Endodermal cell (in vitro differentiated cells): ENCODE measurements around the gene SRGAP1. TPM values are rescaled to one million over a fixed set of nuclear protein-coding genes. Genes with fewer than 3 reads are reported as not detected.

Experiments
- DNase-seq: peaks from one replicate; pipeline ENCODE4 v3.0.0-alpha.2; 2017
- H3K27ac ChIP-seq: 2 replicates; pipeline ENCODE4 v1.5.1; 2013; ENCODE audit warnings: mild to moderate bottlenecking, low read depth, low read length, moderate library complexity
- H3K27me3 ChIP-seq: 2 replicates; pipeline ENCODE4 v1.6.1; 2013; ENCODE audit warnings: mild to moderate bottlenecking, low read length, moderate library complexity; ENCODE audit not compliant: insufficient read depth, control insufficient read depth, poor library complexity, severe bottlenecking
- H3K36me3 ChIP-seq: 2 replicates; pipeline ENCODE4 v1.7.0; 2013; ENCODE audit warnings: mild to moderate bottlenecking, low read length, moderate library complexity; ENCODE audit not compliant: control insufficient read depth, insufficient read depth
- H3K4me1 ChIP-seq: one replicate; pipeline ENCODE4 v1.7.0; 2013; ENCODE audit warnings: low read length; ENCODE audit not compliant: control insufficient read depth, insufficient read depth
- H3K4me3 ChIP-seq: 2 replicates; pipeline ENCODE4 v1.5.1; 2013; ENCODE audit warnings: mild to moderate bottlenecking, low read length, moderate library complexity
- H3K9ac ChIP-seq: 2 replicates; pipeline ENCODE4 v1.6.1; 2013; ENCODE audit warnings: mild to moderate bottlenecking, low read length, moderate library complexity; ENCODE audit not compliant: poor library complexity, severe bottlenecking; ENCODE audit errors: extremely low read depth
- H3K9me3 ChIP-seq: 2 replicates; pipeline ENCODE4 v1.6.1; 2013; ENCODE audit warnings: mild to moderate bottlenecking, low read length, moderate library complexity; ENCODE audit not compliant: control insufficient read depth
- H3K27ac Mint-ChIP-seq: 2 replicates; pipeline ENCODE4 v1.8.0; 2020; ENCODE audit warnings: mixed read lengths
- H3K27me3 Mint-ChIP-seq: 2 replicates; pipeline ENCODE4 v1.8.0; 2021; ENCODE audit warnings: mild to moderate bottlenecking, mixed read lengths; ENCODE audit not compliant: insufficient read depth
- H3K36me3 Mint-ChIP-seq: 2 replicates; pipeline ENCODE4 v1.8.0; 2020; ENCODE audit warnings: low read depth, mixed read lengths
- H3K4me1 Mint-ChIP-seq: 2 replicates; pipeline ENCODE4 v1.8.0; 2020; ENCODE audit warnings: mixed read lengths
- H3K4me3 Mint-ChIP-seq: 2 replicates; pipeline ENCODE4 v1.8.0; 2020; ENCODE audit warnings: mild to moderate bottlenecking, moderate library complexity, mixed read lengths
- H3K9me3 Mint-ChIP-seq: 2 replicates; pipeline ENCODE4 v1.8.0; 2020; ENCODE audit warnings: mild to moderate bottlenecking, mixed read lengths
- WGBS, 2 experiments: methylation state at CpG; one replicate each; pipeline versions ENCODE4 v1.1.5 to v1.1.7; 2013; ENCODE audit warnings: missing lambda C conversion rate in 2 of 2, mixed read lengths in 1 of 2; ENCODE audit not compliant: insufficient coverage in 1 of 2, insufficient read length in 1 of 2; 5-methylcytosine and 5-hydroxymethylcytosine counted together
- total RNA-seq, 2 donors: library from RNA; stranded (reverse); fragmentation: NEBNext Ultra II Directional in 1 of 2; extraction: Animal tissue kit (Norgen Biotek cat#: 25700) in 1 of 2; gene quantifications; 2 replicates in 1 of 2; 3 replicates in 1 of 2; pipeline ENCODE4 v1.2.1, GENCODE V29; 2021
- TF ChIP-seq, protein P1 (sequence below): fragments of 200-600 bp; sonication (generic); conservative IDR thresholded peaks from 2 replicates; pipeline ENCODE4 v1.5.0; 2021; ENCODE audit warnings: antibody characterized with exemption, mild to moderate bottlenecking

Gene SRGAP1
- total RNA-seq, 2 donors from 2014 or later: 10.6 to 13.4 TPM

DNA sequence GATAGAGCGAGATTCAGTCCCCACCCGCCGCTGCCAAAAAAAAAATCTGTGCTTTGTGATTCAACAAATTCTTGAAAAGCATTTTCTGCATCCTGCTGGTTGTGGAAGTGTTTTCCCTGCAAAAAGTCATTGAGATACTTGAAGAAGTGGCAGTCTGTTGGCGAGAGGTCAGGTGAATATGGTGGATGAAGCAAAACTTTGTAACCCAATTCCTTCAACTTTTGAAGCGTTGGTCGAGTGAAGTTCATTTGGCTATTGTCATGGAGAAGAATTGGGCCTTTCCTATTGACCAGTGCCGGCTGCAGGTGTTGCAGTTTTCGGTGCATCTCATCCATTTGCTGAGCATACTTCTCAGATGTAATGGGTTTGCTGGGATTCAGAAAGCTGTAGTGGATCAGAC is 20.9 kb downstream of the SRGAP1 start:
- H3K9me3 ChIP-seq: no peaks in the 10 kb centered on the region
- Mint-ChIP-seq H3K27ac (peak overlapping the region; percentile 69), H3K36me3 (no peaks in the 10 kb centered on the region), H3K4me3 (no peak overlapping the region), H3K9me3 (no peaks in the 10 kb centered on the region), H3K27me3 (no peaks in the 10 kb centered on the region), H3K4me1 (peaks cover 17% of the 10 kb centered on the region)
- no peak overlapping the region for H3K4me3 ChIP-seq
- DNase-seq: no peak
- no peak overlapping the region for H3K9ac ChIP-seq
- H3K27ac ChIP-seq: no peak overlapping the region
- TF ChIP-seq, protein P1, sequence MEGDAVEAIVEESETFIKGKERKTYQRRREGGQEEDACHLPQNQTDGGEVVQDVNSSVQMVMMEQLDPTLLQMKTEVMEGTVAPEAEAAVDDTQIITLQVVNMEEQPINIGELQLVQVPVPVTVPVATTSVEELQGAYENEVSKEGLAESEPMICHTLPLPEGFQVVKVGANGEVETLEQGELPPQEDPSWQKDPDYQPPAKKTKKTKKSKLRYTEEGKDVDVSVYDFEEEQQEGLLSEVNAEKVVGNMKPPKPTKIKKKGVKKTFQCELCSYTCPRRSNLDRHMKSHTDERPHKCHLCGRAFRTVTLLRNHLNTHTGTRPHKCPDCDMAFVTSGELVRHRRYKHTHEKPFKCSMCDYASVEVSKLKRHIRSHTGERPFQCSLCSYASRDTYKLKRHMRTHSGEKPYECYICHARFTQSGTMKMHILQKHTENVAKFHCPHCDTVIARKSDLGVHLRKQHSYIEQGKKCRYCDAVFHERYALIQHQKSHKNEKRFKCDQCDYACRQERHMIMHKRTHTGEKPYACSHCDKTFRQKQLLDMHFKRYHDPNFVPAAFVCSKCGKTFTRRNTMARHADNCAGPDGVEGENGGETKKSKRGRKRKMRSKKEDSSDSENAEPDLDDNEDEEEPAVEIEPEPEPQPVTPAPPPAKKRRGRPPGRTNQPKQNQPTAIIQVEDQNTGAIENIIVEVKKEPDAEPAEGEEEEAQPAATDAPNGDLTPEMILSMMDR: no peak
- 90 to 91% methylated on average over 7 to 8 of the region's 8 CpGs for WGBS, 2 experiments
- no peaks in the 10 kb centered on the region for H3K36me3 ChIP-seq
- no peaks in the 10 kb centered on the region for H3K4me1 ChIP-seq
- H3K27me3 ChIP-seq: no peaks in the 10 kb centered on the region

DNA sequence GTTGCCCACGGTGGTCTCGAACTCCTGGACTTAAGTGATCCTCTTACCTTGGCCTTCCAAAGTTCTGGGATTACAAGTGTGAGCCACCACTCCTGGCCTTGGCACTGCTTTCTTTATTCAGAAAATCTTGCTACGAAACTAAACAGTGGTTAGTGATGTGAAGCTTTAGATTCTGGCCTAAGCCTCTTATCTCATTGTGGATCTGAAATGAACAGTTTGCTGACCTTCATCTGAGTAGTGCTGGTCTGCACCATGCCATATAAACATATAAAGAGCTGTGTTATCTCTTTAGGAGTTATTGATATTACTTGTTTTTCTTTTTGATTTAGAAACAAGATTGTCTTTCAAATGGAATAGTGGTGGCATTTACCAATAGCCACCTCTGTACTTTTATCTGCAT is 22.6 kb downstream of the SRGAP1 start:
- Histone ChIP-seq H3K27ac (no peak overlapping the region), H3K36me3 (no peaks in the 10 kb centered on the region), H3K4me3 (no peak overlapping the region), H3K9me3 (no peaks in the 10 kb centered on the region), H3K4me1 (no peaks in the 10 kb centered on the region), H3K9ac (no peak overlapping the region), H3K27me3 (no peaks in the 10 kb centered on the region)
- TF ChIP-seq, protein P1: no peak
- Mint-ChIP-seq H3K4me1 (peaks cover 21% of the 10 kb centered on the region), H3K9me3 (no peaks in the 10 kb centered on the region), H3K27me3 (no peaks in the 10 kb centered on the region), H3K36me3 (no peaks in the 10 kb centered on the region), H3K4me3 (no peak overlapping the region), H3K27ac (no peak overlapping the region)
- WGBS, 2 experiments: 90 to 93% methylated on average over 1 to 3 of the region's 3 CpGs
- no peak for DNase-seq

DNA sequence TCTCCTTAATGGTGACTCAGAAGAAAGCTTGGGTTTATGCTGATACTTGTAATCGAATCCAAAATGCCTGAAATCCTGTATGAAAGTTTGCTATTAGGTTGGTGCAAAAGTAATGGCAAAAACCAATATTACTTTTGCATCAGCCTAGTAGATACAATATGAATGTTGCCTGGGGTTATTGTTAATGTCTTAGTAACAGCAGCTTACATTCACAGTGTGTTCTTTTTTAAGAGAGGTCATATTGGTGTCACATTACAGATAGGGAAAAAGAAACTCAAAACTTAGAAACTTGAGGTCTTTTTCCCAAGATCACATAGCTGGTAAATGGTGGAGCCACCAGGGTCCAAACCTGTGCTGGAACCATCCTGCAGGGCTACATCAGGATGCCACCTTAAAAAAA is 25.2 kb downstream of the SRGAP1 start:
- Histone ChIP-seq H3K4me3 (no peak overlapping the region), H3K27ac (no peak overlapping the region), H3K9me3 (no peaks in the 10 kb centered on the region), H3K9ac (no peak overlapping the region), H3K4me1 (no peaks in the 10 kb centered on the region), H3K27me3 (no peaks in the 10 kb centered on the region), H3K36me3 (no peaks in the 10 kb centered on the region)
- H3K4me3 Mint-ChIP-seq: no peak overlapping the region
- H3K27me3 Mint-ChIP-seq: no peaks in the 10 kb centered on the region
- 80 to 86% methylated on average over 1 of the region's 1 CpG for WGBS, 2 experiments
- peaks cover 11% of the 10 kb centered on the region for H3K4me1 Mint-ChIP-seq
- peak; percentile 22 for DNase-seq
- H3K36me3 Mint-ChIP-seq: no peaks in the 10 kb centered on the region
- no peak overlapping the region for H3K27ac Mint-ChIP-seq
- TF ChIP-seq, protein P1: no peak
- no peaks in the 10 kb centered on the region for H3K9me3 Mint-ChIP-seq
